SIG-M5 treated with dmso at 0.1 percent for 504 hours (cell line): ENCODE results near the gene STIMATE.

Experiments
- DNase-seq: peaks from one replicate; lab custom pipeline; 2025; ENCODE audit not compliant: unreplicated experiment; lab: John Stamatoyannopoulos, UW

Gene STIMATE

DNA sequence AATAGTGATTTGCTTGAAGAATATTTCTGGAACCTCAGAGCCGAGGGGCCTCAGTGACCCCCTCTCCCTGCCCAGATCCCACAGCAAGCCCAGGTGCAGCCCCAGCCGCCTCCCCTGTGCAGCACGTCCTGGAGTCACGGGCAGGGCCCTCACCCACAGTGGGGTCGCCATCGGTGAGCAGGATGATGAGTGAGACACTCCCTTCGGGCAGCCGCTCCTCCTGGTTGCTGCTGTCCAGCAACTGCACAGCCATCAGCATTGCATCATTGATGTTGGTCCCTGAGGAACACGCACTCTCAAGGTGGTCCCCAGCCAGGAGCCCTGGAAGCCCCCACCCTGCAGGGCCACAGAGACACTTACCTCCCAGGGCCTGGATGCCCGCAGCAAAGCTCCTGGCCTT is 73.3 kb downstream of the STIMATE start:
- DNase-seq = no peak

DNA sequence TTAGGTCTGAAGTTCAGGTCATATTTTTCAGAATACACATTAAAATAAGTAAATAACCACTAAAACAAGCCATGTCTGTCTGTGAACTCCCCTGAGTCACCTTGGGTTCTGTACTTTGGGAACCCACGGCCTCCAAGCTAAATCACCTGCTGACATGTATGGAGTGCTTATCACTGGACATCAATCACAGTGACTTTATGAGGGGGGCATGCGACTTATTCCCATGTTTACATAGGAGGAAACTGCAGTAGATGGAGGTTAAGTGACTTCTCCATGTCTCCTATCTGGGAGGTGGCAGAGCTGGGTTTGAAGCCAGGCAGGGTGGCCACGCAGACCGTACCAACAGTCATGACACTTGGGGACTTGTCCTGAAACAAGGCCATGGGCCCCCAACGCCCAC is 75.0 kb downstream of the STIMATE start:
- DNase-seq = no peak

DNA sequence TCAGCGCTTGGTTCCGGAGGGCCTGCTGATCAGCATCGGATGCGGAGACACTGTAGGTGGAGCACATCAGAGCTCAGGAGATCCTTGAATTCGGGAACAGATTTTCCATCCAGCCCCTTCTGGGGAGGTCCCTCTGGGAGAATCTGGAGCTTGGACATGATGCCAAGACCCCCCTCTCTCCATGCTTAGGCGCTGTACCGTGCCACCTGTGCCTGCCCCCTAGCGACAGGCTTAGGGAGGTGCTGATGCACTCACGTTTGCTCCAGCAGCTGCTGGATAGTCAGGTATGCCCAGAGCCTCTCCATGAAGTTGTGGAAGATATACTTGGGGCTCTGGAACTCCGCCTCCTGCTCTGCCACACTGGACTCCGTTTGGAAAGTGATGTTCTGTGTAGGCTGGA is 76.6 kb downstream of the STIMATE start:
- DNase-seq = no peak

DNA sequence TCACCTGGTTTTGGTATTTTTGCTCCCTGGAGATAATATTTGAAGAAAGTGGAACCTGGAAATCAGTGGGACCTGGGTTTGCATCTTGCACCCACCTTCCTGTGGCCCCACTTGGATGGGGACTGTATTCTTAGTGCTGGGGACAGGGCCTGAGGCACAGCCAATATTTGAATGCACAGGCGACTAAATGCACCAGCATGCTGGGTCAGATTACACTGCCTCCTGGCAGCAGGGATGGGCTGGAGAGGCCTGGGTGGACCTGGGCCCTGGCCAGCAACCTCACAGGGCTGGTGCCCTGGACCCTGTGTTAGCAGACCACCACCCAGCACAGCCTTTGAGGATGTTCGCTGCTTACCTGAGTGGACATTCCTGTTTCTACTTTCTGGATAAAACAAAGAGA is 77.4 kb downstream of the STIMATE start:
- no peak for DNase-seq

DNA sequence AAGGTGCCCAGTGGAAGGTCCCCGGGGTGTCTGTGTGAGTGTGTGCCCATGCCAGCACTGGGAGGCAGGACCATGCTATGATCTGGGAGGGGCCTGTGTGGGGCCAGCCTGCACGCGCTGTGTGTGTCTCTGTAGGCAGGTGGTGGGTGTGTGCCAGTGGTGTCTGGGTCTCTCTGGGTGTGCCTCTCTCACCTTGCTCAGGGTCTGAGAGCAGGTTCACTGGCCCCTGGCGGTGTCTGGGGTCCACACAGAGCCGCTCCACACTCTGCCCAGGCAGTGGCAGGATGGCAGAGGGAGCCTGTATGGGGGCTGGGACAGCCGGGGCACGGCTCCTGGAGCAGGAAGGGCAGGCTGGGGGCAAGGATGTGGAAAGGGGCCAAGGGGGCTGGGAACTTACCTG is 79.5 kb downstream of the STIMATE start:
- DNase-seq = no peak

DNA sequence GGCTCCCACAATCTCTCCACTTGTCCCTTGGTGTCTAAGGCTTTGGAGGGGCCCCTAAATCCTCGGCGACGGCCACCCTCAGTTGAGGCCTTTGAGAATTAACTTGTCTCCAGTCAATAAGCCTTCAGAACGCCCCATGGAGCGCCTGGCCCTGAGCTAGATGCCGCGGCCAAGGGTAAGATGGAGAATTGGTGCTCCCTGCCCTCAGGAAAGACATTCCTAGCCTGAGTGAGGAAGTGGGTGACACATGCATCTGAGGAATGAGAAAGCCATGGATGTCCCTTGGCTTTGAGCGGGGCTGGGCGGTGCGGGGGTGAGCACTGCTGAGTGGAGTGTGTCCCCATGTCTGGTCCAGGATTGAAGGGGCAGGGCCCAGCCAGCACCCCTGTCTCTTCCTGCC is 80.1 kb downstream of the STIMATE start:
- DNase-seq = no peak

DNA sequence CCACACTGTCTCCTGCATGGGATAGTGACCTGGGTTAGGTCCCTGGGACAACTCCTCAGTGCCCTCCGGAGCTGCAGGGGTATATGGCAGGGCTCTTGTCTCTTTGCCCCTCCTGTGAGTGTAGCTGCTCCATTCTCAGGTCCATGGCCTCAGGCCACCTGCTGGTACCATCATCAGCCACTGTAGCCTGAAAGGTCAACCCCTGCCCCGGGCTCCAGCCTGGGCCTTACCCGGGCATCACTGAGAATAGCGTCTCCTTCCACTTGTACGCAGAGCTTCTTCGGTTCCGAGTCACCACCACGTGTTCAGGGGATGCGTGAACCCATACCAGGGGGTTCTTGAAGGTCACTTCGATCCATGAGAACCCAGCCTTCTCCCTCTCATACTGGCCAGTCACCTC is 80.7 kb downstream of the STIMATE start:
- no peak for DNase-seq

DNA sequence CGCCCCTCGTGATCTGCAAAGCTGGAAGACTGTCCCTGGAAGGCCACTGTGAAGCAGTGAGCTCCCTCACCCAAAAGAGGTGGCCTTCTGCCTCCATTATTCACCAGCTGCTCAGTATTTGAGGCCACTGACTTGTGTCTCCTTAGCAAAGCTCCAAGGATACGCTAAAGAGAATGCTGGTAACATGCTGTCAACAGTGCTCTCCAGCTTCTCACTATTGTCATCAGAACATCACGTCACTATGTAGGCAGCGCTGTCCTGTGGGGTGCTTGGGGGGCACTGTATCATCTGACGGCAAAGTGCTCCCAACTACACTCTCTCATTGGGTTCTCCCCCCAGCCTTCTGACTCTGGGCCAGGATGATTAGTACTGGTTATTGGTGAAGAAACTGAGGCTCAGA is 81.1 kb downstream of the STIMATE start:
- no peak for DNase-seq

DNA sequence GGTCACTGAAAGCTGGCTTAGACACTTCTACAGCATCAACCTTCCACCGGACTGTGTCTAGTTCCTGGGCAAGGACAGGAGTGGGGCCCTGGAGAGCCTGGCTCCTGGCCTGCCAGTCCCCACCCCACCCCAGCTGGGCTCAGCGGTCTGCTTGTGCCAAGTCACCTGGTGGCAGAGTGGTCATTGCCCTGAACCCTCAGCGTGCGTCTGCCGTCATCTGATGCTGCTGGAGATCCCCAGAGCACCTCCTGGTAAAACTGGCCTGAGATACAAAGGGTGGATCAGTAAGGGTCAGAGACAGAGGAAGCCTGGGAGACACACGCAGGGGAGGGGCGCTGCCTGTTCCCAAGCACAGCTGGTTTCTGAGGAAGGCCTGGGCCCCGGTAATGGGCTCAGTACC is 83.5 kb downstream of the STIMATE start:
- no peak for DNase-seq

DNA sequence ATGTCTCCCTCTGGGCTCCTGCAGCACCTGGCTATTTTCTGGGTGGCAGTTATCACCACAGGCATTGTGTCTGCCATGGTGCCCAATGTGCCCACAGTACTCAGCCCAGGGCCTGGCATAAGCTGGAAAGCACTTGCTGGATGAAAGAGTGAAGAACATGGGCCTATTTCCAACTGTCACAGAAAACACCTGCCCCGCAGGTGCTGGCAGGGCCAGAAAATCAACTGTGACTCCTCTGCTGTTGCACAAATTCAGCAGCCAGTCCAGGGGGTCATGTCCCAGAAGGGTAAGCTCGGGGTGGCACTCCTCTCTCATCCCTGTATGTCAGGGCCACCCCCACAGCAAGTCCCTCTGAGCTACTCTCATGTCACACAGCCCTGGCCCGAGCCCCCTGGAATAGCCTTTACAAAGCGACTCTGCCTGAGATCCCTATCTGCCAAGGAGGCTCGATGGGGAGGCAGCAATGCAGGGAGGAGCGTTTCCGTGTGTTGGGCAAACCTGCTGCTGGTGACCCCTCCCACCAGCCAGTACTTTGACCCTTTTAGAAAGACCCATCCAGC is 85.8 kb downstream of the STIMATE start:
- no peak for DNase-seq

DNA sequence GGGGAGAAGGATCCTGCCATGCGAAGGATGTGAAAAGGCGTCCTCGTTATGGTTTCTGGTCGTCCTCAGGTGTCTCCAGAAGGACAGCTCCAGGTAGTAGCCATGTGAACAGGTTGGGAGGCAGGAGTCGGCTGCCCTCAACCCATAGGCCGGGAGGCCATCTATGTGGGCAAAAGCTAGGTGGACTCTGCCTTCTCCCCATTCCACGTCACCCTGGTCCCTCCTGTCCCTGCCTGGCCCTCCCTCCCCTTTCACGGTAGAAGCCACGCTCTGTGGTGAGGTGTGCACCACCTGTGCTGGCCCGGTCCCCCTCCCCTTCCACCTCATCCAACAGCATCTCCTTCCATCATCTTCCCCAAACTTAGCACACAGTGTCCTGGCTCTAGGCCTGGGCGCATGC is 86.4 kb downstream of the STIMATE start:
- DNase-seq = no peak

DNA sequence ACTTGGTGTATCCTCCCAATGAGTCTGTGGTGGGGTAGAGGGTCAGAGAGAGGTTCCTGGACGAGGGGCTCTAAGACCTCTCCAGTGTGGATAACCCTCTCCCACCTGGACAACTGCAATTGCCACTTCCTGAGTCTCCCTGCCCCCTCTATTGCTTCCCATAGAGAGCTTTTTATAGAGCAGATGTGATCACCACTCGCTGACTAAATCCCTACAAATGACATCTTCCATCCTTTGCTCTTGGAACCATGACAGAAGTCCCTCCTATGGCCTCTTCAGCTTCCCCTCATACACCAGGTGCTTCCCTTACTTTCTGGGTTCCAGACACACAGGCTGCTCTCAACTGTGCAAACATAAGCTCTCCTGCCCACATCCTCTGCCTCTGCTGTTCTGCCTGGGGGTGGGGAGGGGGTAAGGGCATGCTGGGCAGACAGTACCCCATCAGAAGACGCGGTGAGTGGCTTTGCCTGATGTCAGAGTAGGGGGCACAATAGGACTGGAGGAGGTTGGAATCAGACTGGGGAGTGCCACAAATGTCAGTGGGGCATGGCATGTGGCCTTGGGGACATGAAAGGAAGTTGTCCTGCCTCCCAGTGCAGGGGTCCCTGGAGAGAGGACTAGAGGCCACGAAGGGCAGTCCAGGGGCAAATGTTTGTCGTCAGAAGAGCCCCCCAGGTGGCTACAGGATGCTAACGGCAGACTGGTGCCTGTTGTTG is 87.5 kb downstream of the STIMATE start:
- DNase-seq = no peak

DNA sequence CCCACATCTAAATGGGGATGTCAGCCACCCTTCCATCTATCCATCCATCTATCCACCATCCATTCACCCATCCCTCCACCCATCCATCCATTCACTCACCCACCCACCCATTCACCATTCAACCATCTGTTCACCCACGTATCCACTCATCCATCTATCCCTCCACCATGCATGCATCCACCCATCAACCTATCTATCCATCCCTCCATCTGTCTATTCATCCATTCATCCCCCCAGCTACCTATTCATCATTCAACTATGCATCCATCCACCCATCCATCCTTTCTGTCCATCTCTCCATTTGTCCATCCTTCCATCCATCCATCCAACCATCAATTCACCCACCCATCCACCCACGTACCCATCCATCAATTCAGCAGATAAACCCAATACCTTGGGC is 88.2 kb downstream of the STIMATE start:
- DNase-seq = no peak

DNA sequence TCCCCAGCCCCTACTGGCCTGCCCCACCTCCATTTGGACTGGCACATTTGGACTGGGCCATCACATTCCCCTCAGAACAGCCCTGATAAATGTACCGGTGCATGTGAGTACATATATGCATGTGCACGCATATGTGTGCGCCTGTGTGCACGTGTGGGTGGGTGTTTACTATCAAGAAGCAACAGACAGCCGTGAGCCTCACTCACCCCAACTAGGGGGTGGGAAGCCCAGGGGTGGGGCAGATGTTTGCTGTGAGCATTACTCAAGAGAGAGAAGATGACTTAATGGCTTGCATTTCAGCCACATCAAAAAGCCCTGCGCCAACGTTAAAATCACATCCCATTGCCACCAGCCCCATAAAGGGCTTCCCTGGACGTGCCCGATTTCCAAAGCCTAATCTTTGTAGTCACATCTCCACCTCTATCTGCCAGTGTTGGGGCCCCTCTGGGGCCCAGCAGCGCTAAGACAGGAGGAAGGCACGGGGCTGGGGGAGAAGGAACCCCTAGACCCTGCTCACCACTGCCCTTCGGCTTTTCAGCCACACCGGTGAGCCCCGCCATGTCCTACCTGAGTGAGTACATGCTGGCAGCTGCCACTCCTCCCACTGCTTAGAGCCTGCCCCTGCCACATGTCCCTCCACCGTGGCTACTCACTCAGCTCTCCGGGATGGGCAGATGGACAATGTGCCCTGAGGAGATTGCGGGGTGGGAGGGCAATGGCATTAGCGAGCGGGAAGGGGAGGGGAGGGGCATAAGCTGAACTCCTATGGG is 91.9 kb downstream of the STIMATE start:
- DNase-seq = no peak

DNA sequence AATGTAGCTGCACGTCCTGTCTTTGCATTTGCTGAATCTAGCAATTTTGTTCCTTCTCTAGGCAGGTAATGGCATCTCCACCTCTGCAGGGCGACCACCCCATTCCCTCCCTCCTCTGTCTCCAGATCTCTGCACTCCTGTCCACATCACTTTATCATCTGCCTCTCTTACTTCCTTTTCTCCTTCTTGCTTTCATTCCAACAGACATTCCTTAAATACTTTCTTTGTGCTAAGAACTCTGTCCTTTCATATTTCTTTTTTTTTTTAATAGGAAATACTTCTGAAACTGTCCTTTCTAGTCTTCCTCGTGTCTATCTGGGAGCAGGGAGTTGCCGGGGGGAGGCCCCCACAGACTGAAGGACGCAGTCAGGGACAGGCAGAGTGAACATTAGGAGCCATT is 95.5 kb downstream of the STIMATE start:
- no peak for DNase-seq

DNA sequence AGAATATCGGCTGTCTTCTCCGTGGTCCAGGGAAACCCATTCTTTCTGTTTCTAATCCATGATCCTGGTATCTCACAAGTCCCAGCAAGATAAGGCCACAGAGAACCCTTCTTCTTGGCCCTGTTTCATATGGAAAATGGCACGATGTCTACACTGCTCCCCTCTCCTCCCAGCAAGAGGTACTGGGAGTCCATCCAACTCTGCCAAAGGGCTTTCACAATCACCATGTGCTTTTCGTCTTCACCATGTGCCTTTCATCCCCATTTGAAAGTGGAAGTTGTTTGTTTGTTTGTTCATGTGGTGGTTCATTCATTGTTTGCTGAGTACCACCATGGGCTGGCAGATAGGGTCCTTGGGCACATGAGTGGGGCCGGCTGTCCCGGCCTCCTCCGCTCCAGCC is 97.3 kb downstream of the STIMATE start:
- DNase-seq = no peak

DNA sequence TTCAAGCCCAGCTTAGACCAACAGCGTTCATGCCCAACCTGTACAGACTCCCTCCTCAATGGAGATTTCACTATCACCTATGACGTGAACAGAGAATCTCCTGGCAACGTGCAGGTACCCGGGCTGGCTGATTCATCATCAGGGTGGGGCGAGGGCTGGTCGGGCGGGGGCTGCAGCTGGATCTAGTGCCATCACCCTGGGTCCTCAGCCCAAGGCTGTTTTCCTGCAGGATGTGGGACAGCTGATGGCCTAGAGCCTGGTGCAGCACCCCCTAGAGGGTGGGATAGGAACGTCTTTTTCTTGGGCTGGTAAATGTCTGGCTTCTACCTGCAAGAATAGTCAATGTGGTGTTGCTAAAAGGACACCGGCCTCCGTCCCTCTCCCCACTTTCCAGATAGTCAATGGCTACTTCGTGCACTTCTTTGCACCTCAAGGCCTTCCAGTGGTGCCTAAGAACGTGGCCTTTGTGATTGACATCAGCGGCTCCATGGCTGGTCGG is 98.3 kb downstream of the STIMATE start:
- no peak for DNase-seq

DNA sequence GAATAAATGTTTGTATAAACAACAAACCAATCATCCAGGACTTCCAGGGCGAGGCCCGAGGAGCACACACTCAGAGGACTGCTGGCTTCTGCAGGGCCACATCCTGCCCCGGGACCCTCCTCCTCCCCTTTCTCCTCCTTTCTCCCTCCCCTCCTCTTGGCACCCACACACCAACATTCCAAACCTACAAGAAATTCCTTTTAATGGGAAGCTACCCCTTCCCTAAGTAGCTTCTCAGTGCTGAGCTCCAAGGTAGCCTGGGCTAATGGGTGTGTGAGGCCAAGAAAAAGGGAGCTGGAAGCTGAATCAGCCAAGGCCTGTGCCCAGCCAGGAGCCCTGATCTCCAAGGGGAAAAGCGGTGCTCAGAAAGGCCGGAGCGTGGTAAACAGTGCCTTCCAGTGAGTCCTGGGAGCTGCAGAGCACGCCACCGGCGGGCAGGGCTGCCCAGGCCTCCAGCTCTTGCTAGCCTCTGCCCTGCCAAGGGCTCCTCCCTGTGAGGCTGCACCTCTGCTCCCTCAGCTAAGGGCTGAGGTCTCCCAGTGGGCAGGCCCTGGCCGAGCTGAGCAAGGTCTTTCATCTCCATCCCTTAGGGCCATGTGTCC is 98.9 kb downstream of the STIMATE start:
- DNase-seq = no peak

DNA sequence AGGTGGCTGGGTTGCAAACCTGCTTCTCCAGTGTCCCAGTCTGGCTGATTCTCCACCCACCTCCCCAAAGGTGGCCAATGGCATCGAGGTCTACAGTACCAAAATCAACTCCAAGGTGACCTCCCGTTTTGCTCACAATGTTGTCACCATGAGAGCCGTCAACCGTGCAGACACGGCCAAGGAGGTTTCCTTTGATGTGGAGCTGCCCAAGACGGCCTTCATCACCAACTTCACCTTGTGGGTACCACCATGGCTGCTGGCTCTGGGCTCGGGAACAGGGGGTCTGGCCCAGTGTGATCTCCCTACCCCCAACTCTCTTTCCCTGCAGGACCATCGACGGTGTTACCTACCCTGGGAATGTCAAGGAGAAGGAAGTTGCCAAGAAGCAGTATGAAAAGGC is 100.9 kb downstream of the STIMATE start:
- DNase-seq = no peak

DNA sequence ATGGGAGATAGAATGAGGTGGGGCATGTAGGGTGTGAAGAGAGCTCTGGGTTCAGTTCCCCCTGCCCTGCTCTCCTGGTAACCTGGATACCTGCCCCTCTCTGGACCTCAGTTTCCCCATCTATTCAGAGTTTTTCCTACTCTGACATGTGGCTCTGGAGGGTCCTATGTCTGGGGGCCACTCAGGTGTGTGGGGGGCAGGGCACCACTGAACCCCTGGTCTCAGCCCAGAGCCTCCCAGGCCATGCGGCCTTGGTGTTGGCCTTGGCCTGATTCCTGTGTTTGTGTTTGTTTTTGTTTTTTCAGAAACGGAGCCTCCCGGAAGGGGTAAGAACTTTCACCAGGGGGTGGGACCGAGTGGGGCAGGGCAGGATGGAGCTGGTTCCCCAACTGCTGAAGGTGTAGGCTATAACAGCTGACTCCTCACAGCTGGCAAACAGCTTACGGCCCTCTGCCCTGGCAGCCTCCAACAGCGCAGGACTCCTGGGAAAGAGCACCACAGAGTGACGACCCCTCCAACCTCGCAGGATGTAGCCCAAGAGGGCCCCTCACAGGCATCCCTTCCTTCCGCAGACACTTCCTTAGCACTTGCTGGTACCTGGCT is 101.9 kb downstream of the STIMATE start:
- no peak for DNase-seq

DNA sequence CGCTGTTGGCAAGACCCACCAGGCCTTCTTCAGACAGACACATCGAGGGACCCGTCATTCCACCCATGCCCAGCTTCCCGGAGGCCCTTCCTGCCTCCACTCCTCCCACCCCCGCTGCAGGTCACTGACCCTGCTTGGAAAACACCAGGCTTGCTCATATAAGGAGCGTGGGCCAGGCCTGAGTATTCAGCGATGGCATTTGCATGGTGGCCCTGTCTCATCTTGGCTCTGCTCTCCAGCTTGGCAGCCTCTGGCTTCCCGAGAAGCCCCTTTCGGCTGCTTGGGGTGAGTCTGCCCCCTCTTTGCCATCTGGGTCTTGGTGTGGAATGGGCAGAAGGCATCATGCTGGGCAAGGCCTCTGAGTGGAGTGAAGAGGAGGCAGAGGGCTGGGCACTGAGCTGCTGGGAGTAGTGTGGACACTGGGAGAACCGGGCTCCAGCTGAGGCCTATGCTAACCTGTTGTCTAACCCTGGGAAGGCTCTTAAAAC is 102.7 kb downstream of the STIMATE start, which contains the start of gene ITIH3:
ITIH3 (plus strand) TSS at position 185 of the 488 bp plus-strand sequence; CDS start at position 193, 8 bp downstream.
- DNase-seq = no peak
